AML-193 (cell line): Measurements from ENCODE around the gene PTPRT.

Experiments used
- DNase-seq, 2 experiments: peaks; one replicate each; lab custom pipeline; 2025; lab: John Stamatoyannopoulos, UW

Gene PTPRT

DNA sequence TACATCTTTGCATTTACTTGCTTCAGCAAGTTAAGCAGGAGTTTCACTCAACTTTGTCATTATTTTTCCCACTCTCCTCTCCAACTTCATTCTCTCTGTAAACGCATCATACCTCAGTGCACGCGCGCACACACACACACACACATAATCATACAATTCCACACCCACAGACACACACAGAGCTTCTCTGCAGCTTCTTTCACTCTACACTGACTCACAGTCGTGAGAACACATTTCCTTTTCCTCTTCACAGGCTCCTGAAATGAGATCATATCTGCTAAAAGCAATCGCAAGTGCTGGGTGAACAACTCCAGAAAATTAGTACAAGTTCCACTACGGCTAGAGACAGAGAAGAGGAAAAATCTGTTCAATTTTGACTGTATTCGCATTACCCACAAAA is 215.4 kb downstream of the PTPRT start:
- no peak for DNase-seq

- DNase-seq, result no peak
Observed at GRCh38 chr20:42972591-42972990, 217.1 kb downstream of the PTPRT start.

- no peak for DNase-seq
Observed at GRCh38 chr20:42968746-42969145, 221.0 kb downstream of the PTPRT start.

GRCh38 chr20:42963796-42964195 is 225.9 kb downstream of the PTPRT start:
- no peak for DNase-seq

- no peak for DNase-seq
Observed at GRCh38 chr20:42961771-42962170, 227.9 kb downstream of the PTPRT start.

DNA sequence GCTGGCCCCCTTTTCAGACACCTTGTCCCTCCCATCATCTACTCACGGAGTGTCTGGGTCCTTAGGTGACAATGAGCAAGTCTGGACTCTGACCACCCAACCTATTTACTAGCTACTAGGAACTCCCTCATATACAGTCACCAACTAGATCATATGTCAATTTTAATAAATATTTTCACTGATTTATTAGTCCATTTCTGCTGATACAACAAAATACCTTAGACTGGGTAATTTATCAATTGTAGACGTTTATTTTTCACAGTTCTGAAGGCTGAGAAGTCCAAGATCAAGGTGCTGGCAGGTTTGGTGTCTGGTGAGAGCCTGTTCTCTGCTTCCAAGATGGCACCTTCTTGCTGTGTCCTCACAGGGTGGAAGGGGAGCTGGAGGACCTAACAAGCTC is 229.7 kb downstream of the PTPRT start:
- no peak for DNase-seq

DNA sequence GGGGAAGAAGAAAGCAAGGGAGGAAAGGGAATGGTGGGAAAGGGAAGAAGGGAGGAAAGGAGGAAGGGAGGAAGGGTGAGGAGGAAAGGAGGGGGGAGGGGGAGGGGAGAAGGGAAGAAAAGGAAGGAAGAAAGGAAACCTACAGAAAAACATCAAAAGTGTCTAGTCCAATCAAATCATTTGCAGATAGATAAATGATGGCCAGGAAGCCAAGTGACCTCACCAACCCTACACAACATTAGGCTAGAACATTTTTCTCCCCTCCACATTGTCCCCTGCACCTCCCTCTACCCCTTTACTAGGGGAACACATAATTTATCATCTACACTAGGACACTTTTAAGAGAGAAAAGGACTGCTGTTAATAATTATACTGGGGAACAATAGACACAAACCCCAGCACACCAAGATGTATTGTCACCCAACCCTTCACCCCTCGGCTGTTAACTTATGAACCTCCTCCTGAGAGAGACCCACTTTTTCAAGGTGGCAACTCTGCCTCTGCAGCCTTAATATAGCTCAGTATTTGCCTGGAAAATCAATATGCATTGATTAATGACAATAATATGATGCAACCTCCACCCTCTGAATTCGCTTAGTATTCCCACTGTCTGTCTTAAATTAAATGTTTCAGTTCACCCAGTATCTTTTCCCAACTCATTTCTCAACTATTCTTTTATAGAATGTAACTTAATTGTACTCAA is 231.2 kb downstream of the PTPRT start:
- no peak for DNase-seq

DNA sequence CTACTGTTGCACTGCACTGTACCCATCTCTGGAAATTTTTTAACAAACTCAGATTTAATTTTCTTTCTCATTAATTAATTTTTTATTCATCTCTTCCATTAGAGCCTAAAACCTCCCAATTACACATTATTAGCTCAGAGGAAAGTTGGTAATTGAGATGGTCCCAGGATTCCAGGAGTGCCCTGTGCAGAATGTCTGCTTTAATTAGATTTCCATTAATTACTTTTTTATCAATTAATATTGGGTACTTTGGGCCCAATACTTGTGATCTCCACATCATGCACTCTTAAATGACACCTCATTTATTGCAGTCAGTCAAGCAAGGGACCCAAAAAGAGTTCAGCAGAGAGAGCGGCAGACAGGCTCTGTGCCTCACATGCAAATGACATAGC is 232.0 kb downstream of the PTPRT start:
- no peak for DNase-seq

DNA sequence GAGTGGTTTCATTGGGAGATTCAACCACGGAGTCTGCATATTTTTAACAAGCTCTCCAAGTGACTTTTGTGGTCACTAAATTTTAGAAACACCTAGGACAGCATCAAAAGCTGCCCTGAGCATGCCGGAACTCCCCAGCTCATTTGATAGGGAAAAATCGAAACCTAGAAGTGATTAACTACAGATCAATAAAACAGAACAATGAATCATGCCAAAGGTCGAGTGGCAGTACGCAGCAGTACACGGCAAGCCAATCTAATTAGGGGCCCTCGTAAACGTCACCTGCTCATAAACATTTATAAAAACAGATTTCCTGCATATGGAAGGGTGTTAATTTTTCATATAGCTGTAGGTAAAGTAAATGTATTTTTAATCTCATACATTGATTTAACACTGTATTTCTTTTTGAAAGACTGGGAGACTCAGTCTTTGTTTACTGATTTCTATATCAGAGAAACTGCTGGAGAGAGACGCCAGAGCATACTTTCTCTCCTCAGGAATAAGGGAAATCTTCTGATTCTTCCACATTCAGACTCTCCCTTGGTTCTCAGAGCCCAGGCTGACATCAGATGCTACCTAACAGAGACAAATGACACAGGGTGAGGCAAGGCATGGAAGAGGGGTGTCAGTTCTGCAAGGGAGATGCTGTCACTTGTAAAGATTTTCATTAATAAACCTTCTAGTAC is 232.5 kb downstream of the PTPRT start:
- no peak for DNase-seq

DNA sequence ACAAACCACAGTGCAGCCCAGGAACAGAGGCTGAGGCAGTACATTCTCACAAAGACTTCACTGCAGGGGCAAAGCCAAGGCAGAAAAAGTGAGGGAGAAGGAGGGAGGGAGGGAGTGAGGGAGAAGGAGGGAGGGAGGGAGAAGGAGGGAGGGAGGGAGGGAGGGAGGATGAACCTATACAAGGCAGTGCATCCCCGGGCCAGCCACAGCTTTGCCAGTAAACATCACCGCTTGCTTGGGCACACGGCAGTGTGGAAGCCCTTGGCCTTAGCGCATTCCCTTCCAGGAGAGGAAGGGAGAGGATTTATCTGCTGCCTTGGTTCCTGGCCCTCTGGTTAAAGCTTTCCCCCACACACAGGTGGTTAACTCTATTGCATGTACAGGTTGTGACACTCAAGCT is 234.0 kb downstream of the PTPRT start:
- DNase-seq, result no peak

DNA sequence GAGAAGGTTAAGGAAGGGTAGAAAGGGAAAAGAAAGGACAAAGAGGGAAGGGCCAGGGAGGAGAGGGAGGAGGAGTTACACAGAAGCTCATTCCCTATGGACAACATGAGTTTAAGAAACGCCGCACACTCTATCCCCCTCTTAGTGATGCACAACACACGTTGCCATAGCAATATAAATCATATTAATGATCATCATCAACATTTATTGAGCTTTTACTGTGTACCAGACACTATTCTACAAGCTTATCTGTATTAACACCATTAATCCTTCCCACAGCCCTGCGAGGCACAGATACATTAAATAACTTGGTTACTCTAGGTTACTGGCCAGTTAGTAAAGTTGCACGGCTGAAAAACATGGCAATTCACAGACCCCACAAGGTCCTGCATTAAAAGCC is 234.8 kb downstream of the PTPRT start:
- DNase-seq, result no peak

DNA sequence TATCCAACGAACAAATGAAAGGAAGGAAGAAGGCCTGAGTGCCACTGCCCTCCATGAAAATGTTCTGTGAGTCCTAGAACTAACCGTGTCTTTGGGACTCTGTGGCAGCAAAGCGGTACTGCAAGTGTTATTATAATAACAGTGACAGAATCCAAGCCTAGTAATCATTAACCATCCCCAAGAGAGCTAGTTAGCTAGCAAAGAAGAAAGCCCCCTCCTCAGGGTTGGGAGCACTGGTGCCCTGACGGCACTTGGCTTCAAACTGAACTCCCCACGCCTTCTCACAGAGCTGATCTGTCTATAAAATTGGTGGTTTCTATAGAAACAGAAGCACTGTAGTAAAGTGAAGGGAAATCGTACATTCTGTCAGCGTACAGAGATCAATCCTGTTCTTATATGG is 239.8 kb downstream of the PTPRT start:
- no peak for DNase-seq

- DNase-seq, result no peak
Observed at GRCh38 chr20:42945234-42945994, 244.3 kb downstream of the PTPRT start.

DNA sequence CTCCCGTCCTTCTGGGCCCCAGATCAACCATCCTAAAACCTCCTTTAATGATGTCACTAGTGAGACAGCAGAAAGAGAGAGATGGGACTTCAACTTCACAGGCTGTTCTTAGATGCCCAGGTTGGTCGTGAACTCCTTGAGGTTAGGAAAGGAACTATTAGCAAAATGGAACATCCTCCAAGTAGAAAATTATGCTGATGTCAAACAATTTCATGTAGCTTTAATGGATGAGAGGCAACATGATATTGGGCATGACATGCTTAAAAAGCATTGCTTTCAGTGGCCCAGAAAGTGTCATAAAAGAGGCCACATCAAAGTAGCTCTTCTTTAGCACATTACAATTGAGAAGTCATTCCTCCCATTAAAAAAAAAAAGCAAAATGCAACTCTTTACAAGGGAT is 248.1 kb downstream of the PTPRT start:
- DNase-seq, result no peak

GRCh38 chr20:42938441-42939205 is 251.1 kb downstream of the PTPRT start:
- no peak for DNase-seq

- DNase-seq, result no peak
Observed at GRCh38 chr20:42936482-42936881, 253.2 kb downstream of the PTPRT start.

DNA sequence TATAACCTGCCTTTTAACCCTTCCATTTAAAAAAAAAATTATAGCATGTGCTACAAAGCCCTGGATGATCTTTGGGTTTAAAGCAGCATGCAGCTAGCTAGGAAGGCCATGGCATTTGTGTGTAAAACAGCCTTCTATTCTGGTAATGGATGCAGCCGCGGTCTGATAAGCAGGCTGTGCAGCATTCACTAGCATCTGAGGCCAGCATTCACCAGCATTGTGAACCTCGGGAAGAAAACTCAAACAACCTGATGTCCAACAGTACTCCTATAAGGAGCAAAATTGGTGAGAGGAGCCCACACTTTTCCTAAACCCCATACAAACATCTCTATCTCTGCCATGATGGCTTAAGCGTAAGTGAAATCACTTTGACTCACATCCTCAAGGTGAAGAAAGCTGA is 265.5 kb downstream of the PTPRT start:
- DNase-seq, result no peak

- no peak for DNase-seq
Observed at GRCh38 chr20:42923348-42923918, 266.3 kb downstream of the PTPRT start.

DNA sequence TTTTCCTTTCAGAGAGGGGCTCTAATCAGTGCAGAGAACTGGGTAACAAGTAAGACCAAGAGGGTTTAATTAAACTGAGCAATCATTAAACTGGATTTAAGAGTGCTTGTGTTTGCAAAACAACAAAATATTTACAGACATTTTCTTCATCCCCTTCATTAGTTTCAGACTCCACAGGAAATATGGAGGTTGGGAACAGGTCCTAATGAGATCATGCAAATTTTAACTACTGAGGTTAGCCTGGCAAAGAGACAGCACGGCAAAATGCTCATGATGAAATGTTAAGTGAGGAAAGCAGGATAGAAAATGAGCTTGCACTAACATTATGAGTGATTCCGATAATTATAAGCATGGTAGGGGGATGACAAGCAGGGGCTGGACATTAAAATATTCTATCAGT is 268.9 kb downstream of the PTPRT start:
- no peak for DNase-seq

- DNase-seq, result no peak
Observed at GRCh38 chr20:42919316-42919715, 270.4 kb downstream of the PTPRT start.

GRCh38 chr20:42915081-42915480 is 274.6 kb downstream of the PTPRT start:
- no peak for DNase-seq

DNA sequence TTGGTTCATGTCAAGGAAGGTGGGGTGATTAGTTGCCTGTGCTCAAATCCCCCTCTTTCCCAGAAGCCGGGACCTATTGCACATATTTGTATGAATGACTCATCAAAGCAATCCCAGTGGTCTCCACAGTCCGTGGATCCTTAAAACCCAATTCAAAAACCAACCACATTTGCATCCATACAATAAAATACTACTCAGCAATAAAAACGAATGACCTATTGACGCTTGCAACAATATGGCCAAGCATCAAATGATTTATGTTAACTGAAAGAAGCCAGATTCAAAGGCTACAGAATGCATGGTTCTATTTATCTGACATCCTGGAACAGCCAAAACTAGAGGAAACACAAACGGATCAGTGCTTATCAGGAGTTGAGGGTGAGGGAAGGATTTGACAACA is 275.4 kb downstream of the PTPRT start:
- no peak for DNase-seq
